Urinary bladder (tissue), 4 donors: Measurements from ENCODE around the gene FXYD2. TPM values are rescaled to one million over a fixed set of nuclear protein-coding genes. Genes with fewer than 3 reads are reported as not detected.
A peak's percentile ranks its signal among the peaks of the same experiment; 100 is the strongest.

ENCODE experiments used
- DNase-seq: peaks from one replicate; pipeline ENCODE4 v3.0.0-alpha.2; 2015; ENCODE audit errors: extremely low spot score
- H3K27ac ChIP-seq: one replicate; pipeline ENCODE4 v1.5.1; 2013; ENCODE audit warnings: low read depth, mild to moderate bottlenecking, moderate library complexity
- H3K36me3 ChIP-seq: one replicate; pipeline ENCODE4 v1.6.1; 2013; ENCODE audit warnings: mild to moderate bottlenecking, moderate library complexity; ENCODE audit not compliant: insufficient read depth
- H3K4me1 ChIP-seq: one replicate; pipeline ENCODE4 v1.6.1; 2013; ENCODE audit warnings: mild to moderate bottlenecking, moderate library complexity; ENCODE audit not compliant: insufficient read depth
- H3K4me3 ChIP-seq: one replicate; pipeline ENCODE4 v1.5.1; 2013; ENCODE audit warnings: low read depth, low read length
- WGBS: extraction: QIAGEN DNeasy Blood & Tissue Kit; methylation state at CpG from one replicate; pipeline ENCODE4 v1.1.7; 2013; 5-methylcytosine and 5-hydroxymethylcytosine counted together
- polyA plus RNA-seq: library from polyadenylated mRNA; stranded (reverse); fragments of 200-250 nt; gene quantifications from one replicate; pipeline ENCODE4 v1.2.3, GENCODE V29; 2013
- total RNA-seq: library from RNA; depleted of rRNA; stranded (reverse); fragments of >200 nt; gene quantifications from one replicate; pipeline ENCODE4 v1.2.3, GENCODE V29; 2014
- donor health status: healthy with polysubstance abuse.
- donor health status: healthy.

The FXYD2 gene
- total and polyA plus RNA-seq, 2 donors = 1.9 to 5.0 TPM

GRCh38 chr11:117796872-117797529 is 27.5 kb downstream of the FXYD2 start, which contains the start of gene DSCAML1:
Gene DSCAML1, minus strand, starts transcription at chr11:117797216. Its CDS starts 137 bp downstream, at chr11:117797079.
- no peak for DNase-seq
- peaks cover 2% of the 10 kb centered on the region for H3K4me1 ChIP-seq
- WGBS = 2% methylated on average over 66 of the region's 66 CpGs

GRCh38 chr11:117796456-117796871 is 28.1 kb downstream of the FXYD2 start:
- WGBS = under 1% methylated on average over 35 of the region's 35 CpGs
- H3K4me3 ChIP-seq = peak overlapping the region; percentile 31
- H3K4me1 ChIP-seq = peaks cover 2% of the 10 kb centered on the region
- no peak overlapping the region for H3K27ac ChIP-seq
- no peak for DNase-seq
- H3K36me3 ChIP-seq = no peaks in the 10 kb centered on the region

More at GRCh38 chr11:117796872-117797529, 27.5 kb downstream of the FXYD2 start, which contains the start of gene DSCAML1:
- no peak within 1 kb of the TSS for H3K27ac ChIP-seq
- H3K36me3 ChIP-seq = no peaks in the 10 kb centered on the region
- peak within 1 kb of the TSS; percentile 31 for H3K4me3 ChIP-seq

GRCh38 chr11:117795638-117796455 is 28.7 kb downstream of the FXYD2 start:
- Histone ChIP-seq H3K4me3 (peak overlapping the region; percentile 31), H3K4me1 (peaks cover 2% of the 10 kb centered on the region), H3K27ac (no peak overlapping the region), H3K36me3 (no peaks in the 10 kb centered on the region)
- 5% methylated on average over 53 of the region's 53 CpGs for WGBS
- DNase-seq = no peak

- 51% methylated on average over 29 of the region's 29 CpGs for WGBS
- no peaks in the 10 kb centered on the region for H3K36me3 ChIP-seq
- H3K27ac ChIP-seq = no peak overlapping the region
- H3K4me1 ChIP-seq = peaks cover 2% of the 10 kb centered on the region
- no peak overlapping the region for H3K4me3 ChIP-seq
- DNase-seq = no peak
Observed at GRCh38 chr11:117794772-117795629, 29.5 kb downstream of the FXYD2 start.

GRCh38 chr11:117794135-117794534 is 30.4 kb downstream of the FXYD2 start:
- Histone ChIP-seq H3K36me3 (no peaks in the 10 kb centered on the region), H3K4me3 (no peak overlapping the region), H3K27ac (no peak overlapping the region), H3K4me1 (peaks cover 2% of the 10 kb centered on the region)
- WGBS = 87% methylated on average over 10 of the region's 10 CpGs
- no peak for DNase-seq

- no peak for DNase-seq
- WGBS = 91% methylated on average over 9 of the region's 9 CpGs
- Histone ChIP-seq H3K4me3 (no peak overlapping the region), H3K27ac (no peak overlapping the region), H3K4me1 (peaks cover 2% of the 10 kb centered on the region), H3K36me3 (no peaks in the 10 kb centered on the region)
Observed at GRCh38 chr11:117793583-117793982, 31.0 kb downstream of the FXYD2 start.

- DNase-seq = no peak
- peaks cover 2% of the 10 kb centered on the region for H3K4me1 ChIP-seq
- 90% methylated on average over 6 of the region's 6 CpGs for WGBS
- H3K27ac ChIP-seq = no peak overlapping the region
- H3K36me3 ChIP-seq = no peaks in the 10 kb centered on the region
- H3K4me3 ChIP-seq = no peak overlapping the region
Observed at GRCh38 chr11:117792992-117793391, 31.6 kb downstream of the FXYD2 start.

GRCh38 chr11:117792241-117792640 is 32.3 kb downstream of the FXYD2 start:
- peaks cover 2% of the 10 kb centered on the region for H3K4me1 ChIP-seq
- H3K27ac ChIP-seq = no peak overlapping the region
- 89% methylated on average over 5 of the region's 5 CpGs for WGBS
- no peaks in the 10 kb centered on the region for H3K36me3 ChIP-seq
- no peak overlapping the region for H3K4me3 ChIP-seq
- no peak for DNase-seq

- 51% methylated on average over 3 of the region's 3 CpGs for WGBS
- no peak for DNase-seq
Observed at GRCh38 chr11:117790279-117790678, 34.3 kb downstream of the FXYD2 start.

GRCh38 chr11:117789241-117789640 is 35.3 kb downstream of the FXYD2 start:
- Histone ChIP-seq H3K36me3 (no peaks in the 10 kb centered on the region), H3K4me3 (no peak overlapping the region), H3K27ac (no peak overlapping the region), H3K4me1 (no peaks in the 10 kb centered on the region)
- DNase-seq = no peak
- 88% methylated on average over 4 of the region's 4 CpGs for WGBS

More at GRCh38 chr11:117790279-117790678, 34.3 kb downstream of the FXYD2 start:
- Histone ChIP-seq H3K36me3 (no peaks in the 10 kb centered on the region), H3K4me1 (no peaks in the 10 kb centered on the region), H3K27ac (no peak overlapping the region), H3K4me3 (no peak overlapping the region)

- H3K27ac ChIP-seq = no peak overlapping the region
Observed at GRCh38 chr11:117786135-117786870, 38.2 kb downstream of the FXYD2 start.

GRCh38 chr11:117782101-117782500 is 42.4 kb downstream of the FXYD2 start:
- Histone ChIP-seq H3K36me3 (no peaks in the 10 kb centered on the region), H3K27ac (no peak overlapping the region), H3K4me1 (no peaks in the 10 kb centered on the region), H3K4me3 (no peak overlapping the region)
- no peak for DNase-seq
- 58% methylated on average over 11 of the region's 11 CpGs for WGBS

More at GRCh38 chr11:117786135-117786870, 38.2 kb downstream of the FXYD2 start:
- no peaks in the 10 kb centered on the region for H3K36me3 ChIP-seq
- no peak overlapping the region for H3K4me3 ChIP-seq
- WGBS = 47% methylated on average over 14 of the region's 14 CpGs
- no peak for DNase-seq
- H3K4me1 ChIP-seq = no peaks in the 10 kb centered on the region

GRCh38 chr11:117781627-117782026 is 42.9 kb downstream of the FXYD2 start:
- H3K36me3 ChIP-seq = no peaks in the 10 kb centered on the region
- H3K27ac ChIP-seq = no peak overlapping the region
- WGBS = 80% methylated on average over 4 of the region's 4 CpGs

More at GRCh38 chr11:117781627-117782026, 42.9 kb downstream of the FXYD2 start:
- DNase-seq = no peak
- no peaks in the 10 kb centered on the region for H3K4me1 ChIP-seq
- H3K4me3 ChIP-seq = no peak overlapping the region
